Stimulated activated naive B cell treated with anti-CD40 and anti-IgM and Interleukin-4, amounts not matched to agents 10 μg/mL and 1 μg/mL and 100 μg/mL, for 72 hours (primary cell): ENCODE results near the gene DLK1.

ENCODE experiments used
- ATAC-seq, 2 donors: fragments of 150-1000 bp; cut with Tn5 transposase; replicated peaks; 2 replicates each; pipeline ENCODE4 v1.10.0; 2021; ENCODE audit warnings: moderate library complexity in 1 of 2
- DNase-seq: peaks from one replicate; pipeline ENCODE4 v3.0.0; 2021
- H3K27ac Mint-ChIP-seq: one replicate; pipeline ENCODE4 v1.8.0; 2022; ENCODE audit warnings: mild to moderate bottlenecking, mixed read lengths
- H3K27me3 Mint-ChIP-seq, 2 donors: one replicate each; pipeline ENCODE4 v1.8.0; 2022; ENCODE audit warnings: mixed read lengths in 2 of 2
- H3K36me3 Mint-ChIP-seq, 2 donors: one replicate each; pipeline ENCODE4 v1.8.0; 2022; ENCODE audit warnings: mixed read lengths in 2 of 2, mild to moderate bottlenecking in 1 of 2
- H3K4me1 Mint-ChIP-seq, 2 donors: one replicate each; pipeline ENCODE4 v1.8.0; 2022; ENCODE audit warnings: mixed read lengths in 2 of 2, mild to moderate bottlenecking in 1 of 2
- H3K4me3 Mint-ChIP-seq, 2 donors: one replicate each; pipeline ENCODE4 v1.8.0; 2022; ENCODE audit warnings: mild to moderate bottlenecking in 2 of 2, mixed read lengths in 2 of 2, moderate library complexity in 1 of 2
- H3K9me3 Mint-ChIP-seq, 2 donors: one replicate each; pipeline ENCODE4 v1.8.0; 2022; ENCODE audit warnings: mixed read lengths in 2 of 2, mild to moderate bottlenecking in 1 of 2

Gene DLK1

GRCh38 chr14:100701314-100701713 is 25.4 kb upstream of the DLK1 start:
- ATAC-seq (no peak), DNase-seq (no peak)
- Mint-ChIP-seq H3K27me3 (peaks cover 24 to 30% of the 10 kb centered on the region in 2 donors), H3K4me3 (no peak overlapping the region), H3K36me3 (no peaks in the 10 kb centered on the region), H3K4me1 (no peaks in the 10 kb centered on the region), H3K27ac (no peak overlapping the region), H3K9me3 (peaks cover 1 to 3% of the 10 kb centered on the region in 2 donors)

GRCh38 chr14:100702590-100702989 is 24.1 kb upstream of the DLK1 start:
- peaks cover 5 to 6% of the 10 kb centered on the region in 2 donors for H3K9me3 Mint-ChIP-seq
- H3K4me3 Mint-ChIP-seq, result no peak overlapping the region
- no peak for DNase-seq
- ATAC-seq, result no peak
- H3K27me3 Mint-ChIP-seq, result peaks cover 23 to 36% of the 10 kb centered on the region in 2 donors
- H3K36me3 Mint-ChIP-seq, result no peaks in the 10 kb centered on the region
- H3K27ac Mint-ChIP-seq, result no peak overlapping the region
- H3K4me1 Mint-ChIP-seq, result no peaks in the 10 kb centered on the region

- H3K36me3 Mint-ChIP-seq, result no peaks in the 10 kb centered on the region
- H3K27ac Mint-ChIP-seq, result no peak overlapping the region
- peaks cover 23 to 29% of the 10 kb centered on the region in 2 donors for H3K27me3 Mint-ChIP-seq
- no peaks in the 10 kb centered on the region for H3K4me1 Mint-ChIP-seq
- no peak overlapping the region for H3K4me3 Mint-ChIP-seq
- DNase-seq (no peak), ATAC-seq (no peak)
- H3K9me3 Mint-ChIP-seq, result peaks cover 5 to 6% of the 10 kb centered on the region in 2 donors
Measured at GRCh38 chr14:100703386-100704220, 23.1 kb upstream of the DLK1 start.

GRCh38 chr14:100706200-100706599 is 20.5 kb upstream of the DLK1 start:
- Mint-ChIP-seq H3K9me3 (peaks cover 4% of the 10 kb centered on the region in 2 donors), H3K27ac (no peak overlapping the region), H3K4me1 (peaks cover 0 to 6% of the 10 kb centered on the region in 2 donors), H3K27me3 (peaks cover 20 to 37% of the 10 kb centered on the region in 2 donors), H3K4me3 (no peak overlapping the region), H3K36me3 (no peaks in the 10 kb centered on the region)
- ATAC-seq, result no peak
- no peak for DNase-seq

GRCh38 chr14:100706860-100707259 is 19.8 kb upstream of the DLK1 start:
- no peak for ATAC-seq
- Mint-ChIP-seq H3K36me3 (no peaks in the 10 kb centered on the region), H3K4me3 (no peak overlapping the region), H3K27ac (no peak overlapping the region), H3K4me1 (peaks cover 2 to 10% of the 10 kb centered on the region in 2 donors), H3K9me3 (peaks cover 4% of the 10 kb centered on the region in 2 donors), H3K27me3 (peaks cover 27 to 43% of the 10 kb centered on the region in 2 donors)
- no peak for DNase-seq

GRCh38 chr14:100708425-100709288 is 18.0 kb upstream of the DLK1 start:
- H3K4me3 Mint-ChIP-seq, result no peak overlapping the region
- no peak overlapping the region for H3K27ac Mint-ChIP-seq
- H3K4me1 Mint-ChIP-seq, result peaks cover 5 to 19% of the 10 kb centered on the region in 2 donors
- DNase-seq (no peak), ATAC-seq (no peak)
- H3K9me3 Mint-ChIP-seq, result peaks cover 4% of the 10 kb centered on the region in 2 donors
- peaks cover 37 to 55% of the 10 kb centered on the region in 2 donors for H3K27me3 Mint-ChIP-seq
- no peaks in the 10 kb centered on the region for H3K36me3 Mint-ChIP-seq

GRCh38 chr14:100709289-100710284 is 17.1 kb upstream of the DLK1 start:
- Mint-ChIP-seq H3K9me3 (peaks cover 4% of the 10 kb centered on the region in 2 donors), H3K27ac (no peak overlapping the region), H3K36me3 (no peaks in the 10 kb centered on the region), H3K4me3 (no peak overlapping the region), H3K4me1 (peaks cover 12 to 28% of the 10 kb centered on the region in 2 donors), H3K27me3 (peaks cover 43 to 53% of the 10 kb centered on the region in 2 donors)
- ATAC-seq (peak; percentile 29 to 38), DNase-seq (no peak)

GRCh38 chr14:100710391-100710790 is 16.3 kb upstream of the DLK1 start:
- H3K27ac Mint-ChIP-seq, result no peak overlapping the region
- DNase-seq (no peak), ATAC-seq (no peak)
- H3K9me3 Mint-ChIP-seq, result peaks cover 4% of the 10 kb centered on the region in 2 donors
- H3K27me3 Mint-ChIP-seq, result peaks cover 43 to 49% of the 10 kb centered on the region in 2 donors
- H3K4me3 Mint-ChIP-seq, result no peak overlapping the region
- H3K36me3 Mint-ChIP-seq, result no peaks in the 10 kb centered on the region
- H3K4me1 Mint-ChIP-seq, result peaks cover 14 to 28% of the 10 kb centered on the region in 2 donors

- peaks cover 4 to 6% of the 10 kb centered on the region in 2 donors for H3K9me3 Mint-ChIP-seq
- DNase-seq, result no peak
- no peak overlapping the region for H3K4me3 Mint-ChIP-seq
- no peak overlapping the region for H3K27ac Mint-ChIP-seq
- no peak for ATAC-seq
- H3K36me3 Mint-ChIP-seq, result no peaks in the 10 kb centered on the region
- peaks cover 18 to 28% of the 10 kb centered on the region in 2 donors for H3K4me1 Mint-ChIP-seq
- H3K27me3 Mint-ChIP-seq, result peaks cover 43 to 50% of the 10 kb centered on the region in 2 donors
Measured at GRCh38 chr14:100710826-100711462, 15.7 kb upstream of the DLK1 start.

GRCh38 chr14:100711493-100711892 is 15.2 kb upstream of the DLK1 start:
- H3K27ac Mint-ChIP-seq, result no peak overlapping the region
- DNase-seq (no peak), ATAC-seq (no peak)
- peaks cover 6 to 11% of the 10 kb centered on the region in 2 donors for H3K9me3 Mint-ChIP-seq
- no peak overlapping the region for H3K4me3 Mint-ChIP-seq
- peaks cover 43 to 55% of the 10 kb centered on the region in 2 donors for H3K27me3 Mint-ChIP-seq
- H3K36me3 Mint-ChIP-seq, result no peaks in the 10 kb centered on the region
- H3K4me1 Mint-ChIP-seq, result peaks cover 20 to 28% of the 10 kb centered on the region in 2 donors

GRCh38 chr14:100712490-100712889 is 14.2 kb upstream of the DLK1 start:
- ATAC-seq (no peak), DNase-seq (no peak)
- Mint-ChIP-seq H3K4me3 (no peak overlapping the region), H3K27me3 (peaks cover 40 to 54% of the 10 kb centered on the region in 2 donors), H3K4me1 (peaks cover 23 to 28% of the 10 kb centered on the region in 2 donors), H3K36me3 (no peaks in the 10 kb centered on the region), H3K9me3 (peaks cover 2 to 8% of the 10 kb centered on the region in 2 donors), H3K27ac (no peak overlapping the region)

- DNase-seq (no peak), ATAC-seq (no peak)
- Mint-ChIP-seq H3K36me3 (no peaks in the 10 kb centered on the region), H3K27me3 (peaks cover 50 to 66% of the 10 kb centered on the region in 2 donors), H3K4me1 (peaks cover 24 to 28% of the 10 kb centered on the region in 2 donors), H3K9me3 (peaks cover 2 to 8% of the 10 kb centered on the region in 2 donors), H3K27ac (no peak overlapping the region), H3K4me3 (no peak overlapping the region)
Measured at GRCh38 chr14:100713705-100714104, 13.0 kb upstream of the DLK1 start.

GRCh38 chr14:100714258-100714892 is 12.3 kb upstream of the DLK1 start:
- H3K27me3 Mint-ChIP-seq, result peaks cover 57 to 69% of the 10 kb centered on the region in 2 donors
- no peaks in the 10 kb centered on the region for H3K36me3 Mint-ChIP-seq
- no peak overlapping the region for H3K4me3 Mint-ChIP-seq
- H3K4me1 Mint-ChIP-seq, result peaks cover 24 to 28% of the 10 kb centered on the region in 2 donors
- H3K9me3 Mint-ChIP-seq, result peaks cover 2 to 8% of the 10 kb centered on the region in 2 donors
- ATAC-seq (peak; percentile 83 to 88), DNase-seq (peak; percentile 54)
- H3K27ac Mint-ChIP-seq, result peak overlapping the region; percentile 44
